Loucy (cell line): ENCODE data around the gene ATRNL1.
A peak's percentile ranks its signal among the peaks of the same experiment; 100 is the strongest.

Experiments used
- H2AFZ ChIP-seq: fragments of 200-600 bp; sonication (generic); 2 replicates; pipeline ENCODE4 v1.6.0; 2016; ENCODE audit warnings: antibody characterized with exemption, mild to moderate bottlenecking, low read length, moderate library complexity
- H3F3A ChIP-seq: fragments of 200-600 bp; 2 replicates; pipeline ENCODE4 v1.6.0; 2016; ENCODE audit warnings: antibody characterized with exemption, low read depth, mild to moderate bottlenecking
- H3K27me3 ChIP-seq: fragments of 200-600 bp; sonication (generic); 2 replicates; pipeline ENCODE4 v1.6.1; 2014; ENCODE audit warnings: low read length, mild to moderate bottlenecking; ENCODE audit not compliant: insufficient read depth, poor library complexity, severe bottlenecking
- H3K36me3 ChIP-seq: fragments of 200-600 bp; sonication (generic); 2 replicates; pipeline ENCODE4 v1.6.1; 2016; ENCODE audit warnings: low read length; ENCODE audit not compliant: insufficient read depth
- H3K4me1 ChIP-seq: fragments of 200-600 bp; sonication (generic); 2 replicates; pipeline ENCODE4 v1.5.1; 2014; ENCODE audit warnings: low read length, mild to moderate bottlenecking; ENCODE audit not compliant: insufficient read depth, poor library complexity, severe bottlenecking
- H3K4me2 ChIP-seq: fragments of 200-600 bp; sonication (generic); 2 replicates; pipeline ENCODE4 v1.6.0; 2014; ENCODE audit warnings: antibody characterized with exemption, low read length, low read depth, mild to moderate bottlenecking; ENCODE audit not compliant: poor library complexity, severe bottlenecking
- H3K4me3 ChIP-seq: fragments of 200-600 bp; sonication (generic); 2 replicates; pipeline ENCODE4 v1.5.1; 2014; ENCODE audit warnings: low read length, mild to moderate bottlenecking, mixed read lengths; ENCODE audit not compliant: poor library complexity, severe bottlenecking
- H3K79me2 ChIP-seq: fragments of 200-600 bp; sonication (generic); 2 replicates; pipeline ENCODE4 v1.6.1; 2014; ENCODE audit warnings: low read length; ENCODE audit not compliant: insufficient read depth
- H3K9ac ChIP-seq: fragments of 200-600 bp; sonication (generic); 2 replicates; pipeline ENCODE4 v1.6.0; 2014; ENCODE audit warnings: mild to moderate bottlenecking, low read depth, low read length, moderate library complexity; ENCODE audit not compliant: poor library complexity, severe bottlenecking
- H3K9me2 ChIP-seq: fragments of 200-600 bp; sonication (generic); replicated peaks from 2 replicates; pipeline ENCODE4 v1.6.1; 2016; ENCODE audit warnings: low read depth, low read length, mixed read lengths
- H3K9me3 ChIP-seq: fragments of 200-600 bp; sonication (generic); 2 replicates; pipeline ENCODE4 v1.6.1; 2014; ENCODE audit warnings: mild to moderate bottlenecking, antibody characterized with exemption, low read length, low read depth; ENCODE audit not compliant: insufficient read depth
- H4K20me1 ChIP-seq: fragments of 200-600 bp; sonication (generic); 2 replicates; pipeline ENCODE4 v1.6.0; 2014; ENCODE audit warnings: antibody characterized with exemption, low read length, mild to moderate bottlenecking; ENCODE audit not compliant: insufficient read depth, poor library complexity, severe bottlenecking
- CTCF ChIP-seq: fragments of 200-600 bp; sonication (generic); conservative IDR thresholded peaks from 2 replicates; pipeline ENCODE4 v1.5.1; 2014; ENCODE audit warnings: mild to moderate bottlenecking, antibody characterized with exemption, low read length
- EZH2phosphoT487 ChIP-seq: fragments of 200-600 bp; IDR thresholded peaks from 2 replicates; pipeline ENCODE4 v1.6.1; 2018; ENCODE audit warnings: antibody characterized with exemption, mild to moderate bottlenecking, moderate library complexity, borderline replicate concordance

The ATRNL1 gene

DNA sequence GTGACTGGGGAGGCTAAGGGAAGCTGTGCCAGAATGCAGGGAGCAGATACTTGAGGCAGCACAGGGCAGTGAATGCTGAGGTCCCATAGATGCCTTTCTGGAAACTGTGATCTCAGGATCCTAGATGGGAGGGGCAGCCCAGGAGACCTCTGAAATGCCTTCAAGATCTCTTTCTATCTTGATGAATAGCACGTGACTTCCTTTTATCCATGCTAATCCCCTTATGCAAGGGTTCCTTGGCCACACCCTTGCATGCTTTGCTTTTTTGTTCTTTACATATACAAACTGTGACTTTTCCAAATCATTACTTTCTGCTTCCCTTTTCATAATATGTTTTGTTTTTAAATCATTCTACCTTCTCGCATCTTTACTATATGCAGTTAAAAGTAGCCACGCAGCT, 14.7 kb downstream of the ATRNL1 start:
- Histone ChIP-seq H3K27me3 (no peaks in the 10 kb centered on the region), H3K4me3 (no peak overlapping the region), H3K9ac (no peak overlapping the region), H3K9me3 (peaks cover 38% of the 10 kb centered on the region), H3K9me2 (no peaks in the 10 kb centered on the region), H3K4me2 (no peak overlapping the region), H4K20me1 (no peaks in the 10 kb centered on the region), H2AFZ (no peak overlapping the region), H3F3A (no peaks in the 10 kb centered on the region), H3K79me2 (peaks cover 54% of the 10 kb centered on the region), H3K36me3 (peaks cover 18% of the 10 kb centered on the region), H3K4me1 (peaks cover 16% of the 10 kb centered on the region)
- no peak for TF ChIP-seq CTCF
- no peak for TF ChIP-seq EZH2phosphoT487

- no peak overlapping the region for H3K9ac ChIP-seq
- H3F3A ChIP-seq, result 0 out of 2 replicates have a peak, but pooled peaks cover 2% of the 10 kb centered on the region
- TF ChIP-seq CTCF (no peak), EZH2phosphoT487 (no peak)
- H3K4me1 ChIP-seq, result peaks cover 16% of the 10 kb centered on the region
- 0 out of 2 replicates have a peak, but pooled peaks cover 9% of the 10 kb centered on the region for H3K79me2 ChIP-seq
- no peak overlapping the region for H2AFZ ChIP-seq
- H3K4me2 ChIP-seq, result no peak overlapping the region
- no peak overlapping the region for H3K4me3 ChIP-seq
- no peaks in the 10 kb centered on the region for H4K20me1 ChIP-seq
- no peaks in the 10 kb centered on the region for H3K36me3 ChIP-seq
- peaks cover 8% of the 10 kb centered on the region; the same call in 1 of the 2 replicates for H3K9me3 ChIP-seq
- H3K27me3 ChIP-seq, result no peaks in the 10 kb centered on the region
- H3K9me2 ChIP-seq, result no peaks in the 10 kb centered on the region
Observed at GRCh38 chr10:115117301-115117700, 24.1 kb downstream of the ATRNL1 start.

DNA sequence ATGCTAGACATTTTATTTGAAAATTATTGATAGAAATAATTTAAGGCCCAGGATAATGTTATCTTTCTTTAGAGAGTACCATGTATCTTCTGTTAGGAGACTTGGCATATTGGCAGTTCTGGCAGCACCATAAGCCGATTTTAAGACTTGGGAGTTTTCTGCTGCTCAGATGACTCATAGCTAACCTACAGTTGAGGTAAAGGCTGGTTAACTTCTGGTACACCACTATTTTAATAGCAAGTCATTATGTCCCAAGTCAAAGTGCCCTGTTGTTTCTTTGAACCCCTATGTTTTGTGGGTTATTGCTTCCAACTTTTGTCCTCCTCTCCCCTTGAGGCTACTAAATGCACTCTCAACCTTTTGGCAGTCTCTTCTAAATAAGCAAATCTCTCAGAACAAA, 25.2 kb downstream of the ATRNL1 start:
- H3K27me3 ChIP-seq, result no peaks in the 10 kb centered on the region

More for the DNA sequence above, 25.2 kb downstream of the ATRNL1 start:
- TF ChIP-seq CTCF (no peak), EZH2phosphoT487 (no peak)
- H4K20me1 ChIP-seq, result no peaks in the 10 kb centered on the region
- H3K4me3 ChIP-seq, result no peak overlapping the region
- no peaks in the 10 kb centered on the region for H3K36me3 ChIP-seq
- no peak overlapping the region for H2AFZ ChIP-seq
- H3K4me2 ChIP-seq, result peak overlapping the region; percentile 26
- peaks cover 16% of the 10 kb centered on the region for H3K4me1 ChIP-seq
- H3F3A ChIP-seq, result 0 out of 2 replicates have a peak, but pooled peaks cover 2% of the 10 kb centered on the region
- no peak overlapping the region for H3K9ac ChIP-seq
- H3K9me3 ChIP-seq, result 0 out of 2 replicates have a peak, but pooled peaks cover 2% of the 10 kb centered on the region
- H3K79me2 ChIP-seq, result 0 out of 2 replicates have a peak, but pooled peaks cover 5% of the 10 kb centered on the region
- H3K9me2 ChIP-seq, result no peaks in the 10 kb centered on the region
